Endothelial cell (in vitro differentiated cells): Measurements from ENCODE around the gene CACNA1I. TPM values are rescaled to one million over a fixed set of nuclear protein-coding genes. Genes with fewer than 3 reads are reported as not detected.

Experiments used
- DNase-seq: peaks from one replicate; pipeline ENCODE4 v3.0.0; 2021; ENCODE audit warnings: low spot score
- H3K27ac Mint-ChIP-seq: one replicate; pipeline ENCODE4 v1.8.0; 2021; ENCODE audit warnings: mixed read lengths, inconsistent platforms; ENCODE audit not compliant: unreplicated experiment
- H3K27me3 Mint-ChIP-seq: one replicate; pipeline ENCODE4 v1.8.0; 2021; ENCODE audit warnings: mild to moderate bottlenecking, moderate library complexity, mixed read lengths, inconsistent platforms; ENCODE audit not compliant: unreplicated experiment
- H3K36me3 Mint-ChIP-seq: one replicate; pipeline ENCODE4 v1.8.0; 2021; ENCODE audit warnings: mild to moderate bottlenecking, low read depth, mixed read lengths, inconsistent platforms; ENCODE audit not compliant: unreplicated experiment
- H3K4me1 Mint-ChIP-seq: one replicate; pipeline ENCODE4 v1.8.0; 2021; ENCODE audit warnings: mild to moderate bottlenecking, mixed read lengths, inconsistent platforms; ENCODE audit not compliant: unreplicated experiment
- H3K4me3 Mint-ChIP-seq: one replicate; pipeline ENCODE4 v1.8.0; 2021; ENCODE audit warnings: mild to moderate bottlenecking, mixed read lengths, inconsistent platforms; ENCODE audit not compliant: unreplicated experiment
- H3K9me3 Mint-ChIP-seq: one replicate; pipeline ENCODE4 v1.8.0; 2021; ENCODE audit warnings: mixed read lengths, inconsistent platforms; ENCODE audit not compliant: unreplicated experiment
- total RNA-seq: library from RNA; stranded (reverse); fragmentation: NEBNext Ultra II Directional; extraction: Animal tissue kit (Norgen Biotek cat#: 25700); gene quantifications from one replicate; pipeline ENCODE4 v1.2.1, GENCODE V29; 2021; ENCODE audit not compliant: unreplicated experiment
- TF ChIP-seq, protein P1 (sequence below): fragments of 200-600 bp; sonication (generic); IDR thresholded peaks from one replicate; pipeline ENCODE4 v1.5.0; 2021; ENCODE audit warnings: antibody characterized with exemption; ENCODE audit not compliant: unreplicated experiment

The CACNA1I gene
- total RNA-seq, 1 donor from 2014 or later = 0.10 TPM

DNA sequence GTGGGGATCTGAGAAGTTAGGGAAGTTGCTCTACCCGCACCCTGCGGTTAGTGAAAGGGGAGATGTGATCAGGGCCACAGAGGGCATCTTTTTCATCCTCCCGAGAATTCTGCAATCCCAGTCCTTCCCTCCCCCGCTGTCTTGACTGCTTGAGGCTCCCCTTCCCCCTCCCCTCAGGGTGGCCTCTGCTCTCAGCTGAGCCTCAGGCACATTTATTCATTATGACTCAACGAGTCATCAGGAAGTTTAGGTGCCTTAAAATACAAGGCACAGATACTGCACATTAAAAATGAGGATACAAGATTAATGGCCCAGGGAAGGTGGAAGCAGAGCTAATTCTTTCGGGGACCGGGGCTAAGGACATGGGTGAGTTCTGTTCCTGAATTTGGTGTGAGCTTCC is 104.0 kb downstream of the CACNA1I start:
- H3K4me1 Mint-ChIP-seq = no peaks in the 10 kb centered on the region
- peaks cover 11% of the 10 kb centered on the region for H3K9me3 Mint-ChIP-seq
- H3K27me3 Mint-ChIP-seq = peaks cover 11% of the 10 kb centered on the region
- peaks cover 14% of the 10 kb centered on the region for H3K36me3 Mint-ChIP-seq
- DNase-seq = no peak
- TF ChIP-seq, protein P1, sequence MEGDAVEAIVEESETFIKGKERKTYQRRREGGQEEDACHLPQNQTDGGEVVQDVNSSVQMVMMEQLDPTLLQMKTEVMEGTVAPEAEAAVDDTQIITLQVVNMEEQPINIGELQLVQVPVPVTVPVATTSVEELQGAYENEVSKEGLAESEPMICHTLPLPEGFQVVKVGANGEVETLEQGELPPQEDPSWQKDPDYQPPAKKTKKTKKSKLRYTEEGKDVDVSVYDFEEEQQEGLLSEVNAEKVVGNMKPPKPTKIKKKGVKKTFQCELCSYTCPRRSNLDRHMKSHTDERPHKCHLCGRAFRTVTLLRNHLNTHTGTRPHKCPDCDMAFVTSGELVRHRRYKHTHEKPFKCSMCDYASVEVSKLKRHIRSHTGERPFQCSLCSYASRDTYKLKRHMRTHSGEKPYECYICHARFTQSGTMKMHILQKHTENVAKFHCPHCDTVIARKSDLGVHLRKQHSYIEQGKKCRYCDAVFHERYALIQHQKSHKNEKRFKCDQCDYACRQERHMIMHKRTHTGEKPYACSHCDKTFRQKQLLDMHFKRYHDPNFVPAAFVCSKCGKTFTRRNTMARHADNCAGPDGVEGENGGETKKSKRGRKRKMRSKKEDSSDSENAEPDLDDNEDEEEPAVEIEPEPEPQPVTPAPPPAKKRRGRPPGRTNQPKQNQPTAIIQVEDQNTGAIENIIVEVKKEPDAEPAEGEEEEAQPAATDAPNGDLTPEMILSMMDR = no peak
- H3K27ac Mint-ChIP-seq = no peak overlapping the region
- H3K4me3 Mint-ChIP-seq = no peak overlapping the region

DNA sequence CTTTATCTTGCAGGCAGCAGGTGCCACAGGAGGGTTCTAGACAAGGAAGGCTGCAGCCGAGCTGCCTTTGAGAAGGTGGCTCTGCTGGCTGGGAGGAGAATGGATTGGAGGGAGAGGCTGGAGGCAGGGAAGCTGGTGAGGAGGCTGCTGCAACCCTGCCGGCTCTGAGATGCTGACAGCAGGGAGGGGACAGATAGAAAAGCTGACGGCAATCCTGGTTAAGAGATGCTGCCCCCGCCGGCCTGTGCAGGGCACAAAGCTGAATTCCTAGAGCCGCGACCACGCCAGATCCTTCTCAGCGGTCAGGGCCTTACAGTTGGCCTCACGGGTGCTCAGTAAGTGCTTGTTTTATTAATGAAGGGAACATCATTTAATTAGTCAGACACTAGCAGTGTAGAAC is 105.4 kb downstream of the CACNA1I start:
- DNase-seq = no peak
- H3K27ac Mint-ChIP-seq = no peak overlapping the region

DNA sequence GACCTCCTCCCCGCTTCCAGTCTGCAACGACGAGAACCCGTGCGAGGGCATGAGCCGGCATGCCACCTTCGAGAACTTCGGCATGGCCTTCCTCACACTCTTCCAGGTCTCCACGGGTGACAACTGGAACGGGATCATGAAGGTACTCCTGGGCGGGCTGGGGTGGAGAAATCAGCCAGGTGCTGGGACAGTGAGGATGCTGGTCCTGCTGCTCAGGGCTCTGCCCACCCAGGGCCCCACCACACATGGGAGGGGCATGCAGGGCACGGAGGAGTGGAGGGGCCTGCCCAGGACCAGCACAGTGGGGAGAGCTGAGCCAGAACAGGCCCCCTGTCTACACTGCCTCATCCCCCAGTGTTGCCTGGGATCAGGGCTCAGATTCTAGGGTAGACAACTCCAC is 107.4 kb downstream of the CACNA1I start:
- H3K4me1 Mint-ChIP-seq = no peaks in the 10 kb centered on the region
- no peak overlapping the region for H3K4me3 Mint-ChIP-seq
- H3K9me3 Mint-ChIP-seq = peaks cover 3% of the 10 kb centered on the region
- peaks cover 2% of the 10 kb centered on the region for H3K27me3 Mint-ChIP-seq
- DNase-seq = no peak
- TF ChIP-seq, protein P1 = no peak
- H3K36me3 Mint-ChIP-seq = peaks cover 3% of the 10 kb centered on the region
- no peak overlapping the region for H3K27ac Mint-ChIP-seq

More for the DNA sequence above, 105.4 kb downstream of the CACNA1I start:
- Mint-ChIP-seq H3K9me3 (peaks cover 11% of the 10 kb centered on the region), H3K36me3 (peaks cover 9% of the 10 kb centered on the region), H3K4me1 (no peaks in the 10 kb centered on the region), H3K4me3 (no peak overlapping the region), H3K27me3 (peaks cover 8% of the 10 kb centered on the region)
- TF ChIP-seq, protein P1 = no peak

DNA sequence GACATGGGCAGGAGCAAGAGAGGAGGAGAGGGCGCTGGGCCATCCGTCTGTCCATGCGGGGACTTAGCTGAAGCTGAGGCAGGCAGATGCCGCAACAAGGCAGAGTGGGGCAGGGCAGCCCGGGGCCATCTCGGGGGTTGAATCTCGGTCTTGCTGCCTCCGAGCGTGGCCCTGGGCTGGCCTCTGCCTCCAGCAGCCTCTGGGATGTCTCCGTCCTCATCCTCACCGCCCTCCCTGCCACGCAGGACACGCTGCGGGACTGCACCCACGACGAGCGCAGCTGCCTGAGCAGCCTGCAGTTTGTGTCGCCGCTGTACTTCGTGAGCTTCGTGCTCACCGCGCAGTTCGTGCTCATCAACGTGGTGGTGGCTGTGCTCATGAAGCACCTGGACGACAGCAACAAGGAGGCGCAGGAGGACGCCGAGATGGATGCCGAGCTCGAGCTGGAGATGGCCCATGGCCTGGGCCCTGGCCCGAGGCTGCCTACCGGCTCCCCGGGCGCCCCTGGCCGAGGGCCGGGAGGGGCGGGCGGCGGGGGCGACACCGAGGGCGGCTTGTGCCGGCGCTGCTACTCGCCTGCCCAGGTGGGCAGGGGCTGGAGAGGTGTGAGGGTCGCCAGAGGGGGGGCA is 108.4 kb downstream of the CACNA1I start:
- Mint-ChIP-seq H3K4me1 (no peaks in the 10 kb centered on the region), H3K4me3 (no peak overlapping the region), H3K9me3 (no peaks in the 10 kb centered on the region), H3K27ac (no peak overlapping the region), H3K36me3 (peaks cover 3% of the 10 kb centered on the region), H3K27me3 (peaks cover 2% of the 10 kb centered on the region)
- TF ChIP-seq, protein P1 = no peak
- DNase-seq = no peak

DNA sequence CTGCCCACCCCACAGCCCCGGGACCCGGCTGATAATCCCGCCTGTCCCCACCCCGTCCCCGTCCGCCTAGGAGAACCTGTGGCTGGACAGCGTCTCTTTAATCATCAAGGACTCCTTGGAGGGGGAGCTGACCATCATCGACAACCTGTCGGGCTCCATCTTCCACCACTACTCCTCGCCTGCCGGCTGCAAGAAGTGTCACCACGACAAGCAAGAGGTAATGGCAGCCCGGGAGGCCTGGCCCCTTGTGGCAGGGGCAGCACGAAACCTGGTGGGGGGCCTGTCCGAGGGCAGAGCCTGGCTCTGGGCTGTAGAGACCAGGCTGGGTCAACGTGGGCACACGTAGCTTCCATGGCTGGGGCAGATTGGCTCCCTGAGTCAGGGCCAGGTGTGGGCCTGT is 109.1 kb downstream of the CACNA1I start:
- no peaks in the 10 kb centered on the region for H3K9me3 Mint-ChIP-seq
- no peaks in the 10 kb centered on the region for H3K4me1 Mint-ChIP-seq
- TF ChIP-seq, protein P1 = no peak
- peaks cover 3% of the 10 kb centered on the region for H3K36me3 Mint-ChIP-seq
- no peak overlapping the region for H3K4me3 Mint-ChIP-seq
- DNase-seq = no peak
- H3K27me3 Mint-ChIP-seq = peaks cover 2% of the 10 kb centered on the region
- no peak overlapping the region for H3K27ac Mint-ChIP-seq
